NCI-H2196 (cell line): ENCODE data around the gene PIK3R2.

Experiments used
- DNase-seq: peaks from one replicate; lab custom pipeline; 2025; ENCODE audit not compliant: unreplicated experiment; lab: John Stamatoyannopoulos, UW

PIK3R2 gene

DNA sequence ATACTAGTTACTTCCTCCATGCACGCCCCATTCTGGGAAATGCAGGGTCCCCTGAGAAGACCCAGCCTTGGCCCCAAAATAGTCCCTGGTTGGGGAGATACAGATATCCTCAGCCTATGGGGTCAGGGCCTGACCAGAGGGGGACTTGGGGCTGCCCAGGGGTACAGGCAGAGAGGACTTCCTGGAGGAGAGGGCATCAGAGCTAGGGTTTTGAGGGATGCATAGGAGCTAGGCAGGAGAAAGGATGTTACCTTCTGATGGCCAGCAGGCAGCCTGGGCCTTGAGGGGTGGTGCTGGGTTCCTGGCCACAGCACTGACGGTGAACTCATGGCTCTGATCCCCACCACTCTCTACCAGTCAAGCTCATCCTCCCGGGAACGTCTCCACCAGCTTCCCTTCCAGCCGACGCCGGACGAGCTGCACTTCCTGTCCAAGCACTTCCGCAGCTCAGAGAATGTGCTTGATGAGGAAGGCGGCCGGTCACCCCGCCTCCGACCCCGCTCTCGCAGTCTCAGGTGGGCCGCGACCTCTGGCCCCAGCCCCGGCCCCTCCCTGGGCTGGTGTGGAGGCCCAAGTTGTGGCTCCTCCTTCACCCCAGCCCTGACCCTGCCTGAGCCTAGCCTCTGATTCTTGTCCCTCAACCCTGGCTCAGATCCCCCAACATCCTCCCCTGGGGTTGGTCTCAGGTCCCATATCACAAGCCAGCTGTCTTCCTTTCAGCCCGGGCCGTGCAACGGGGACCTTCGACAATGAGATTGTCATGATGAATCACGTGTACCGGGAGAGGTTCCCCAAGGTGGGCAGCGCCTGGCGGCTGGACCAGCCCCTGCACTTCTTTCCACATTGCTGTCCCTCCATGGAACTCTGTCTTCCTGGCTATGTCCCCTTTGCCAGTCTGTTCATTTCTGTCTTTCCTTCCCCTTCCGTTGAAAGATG, 29.8 kb upstream of the PIK3R2 start:
- DNase-seq = no peak

DNA sequence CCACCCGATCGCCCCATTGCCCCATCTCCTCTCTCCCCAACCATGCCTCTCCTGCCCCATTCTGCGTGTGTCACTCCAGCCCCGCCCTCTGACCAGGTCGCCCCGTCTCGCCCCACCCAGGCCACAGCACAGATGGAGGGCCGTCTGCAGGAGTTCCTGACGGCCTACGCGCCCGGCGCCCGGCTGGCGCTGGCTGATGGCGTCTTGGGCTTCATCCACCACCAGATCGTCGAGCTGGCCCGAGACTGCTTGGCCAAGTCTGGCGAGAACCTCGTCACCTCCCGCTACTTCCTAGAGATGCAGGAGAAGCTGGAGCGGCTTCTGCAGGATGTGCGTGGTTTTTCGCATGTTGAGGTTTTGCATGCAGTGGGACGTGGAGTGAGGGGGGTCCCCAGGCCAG, 29.1 kb upstream of the PIK3R2 start:
- no peak for DNase-seq

DNA sequence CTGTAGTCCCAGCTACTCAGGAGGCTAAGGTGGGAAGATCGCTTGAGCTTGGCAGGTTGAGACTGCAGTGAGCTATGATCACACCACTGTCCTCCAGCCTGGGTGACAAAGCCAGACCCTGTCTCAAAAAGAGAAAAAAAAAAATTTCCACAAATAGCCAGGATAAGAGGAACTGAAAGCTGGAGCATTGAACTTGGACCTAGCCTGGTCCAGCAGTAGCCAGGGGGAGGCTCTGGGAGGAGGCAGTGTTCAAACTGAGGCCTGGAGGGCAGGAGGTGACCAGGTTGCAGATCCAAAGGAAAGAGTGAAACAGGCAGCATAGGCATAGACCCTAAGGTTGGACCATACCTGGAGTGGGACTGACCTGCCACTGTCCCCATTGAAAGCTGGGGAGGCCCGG, 26.9 kb upstream of the PIK3R2 start:
- no peak for DNase-seq

DNA sequence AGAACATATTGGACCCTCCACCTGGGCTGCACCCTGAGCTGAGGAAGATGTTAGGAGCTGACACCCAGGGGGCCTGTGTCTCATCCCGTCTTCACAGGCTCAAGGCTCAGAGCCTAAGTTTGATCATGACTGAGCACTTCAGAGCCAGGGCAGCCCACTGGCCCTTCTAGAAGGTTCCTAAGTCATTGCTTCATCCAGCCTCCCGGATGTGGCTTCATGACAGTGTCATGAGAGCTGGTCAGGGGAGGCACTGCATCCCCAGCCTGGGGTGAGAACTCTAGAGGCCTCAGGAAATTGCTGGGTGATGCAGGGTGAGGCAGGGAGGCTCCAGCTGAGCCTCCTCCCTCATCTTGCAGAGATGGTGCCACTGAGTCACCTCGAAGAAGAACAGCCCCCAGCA, 24.9 kb upstream of the PIK3R2 start:
- DNase-seq = no peak

DNA sequence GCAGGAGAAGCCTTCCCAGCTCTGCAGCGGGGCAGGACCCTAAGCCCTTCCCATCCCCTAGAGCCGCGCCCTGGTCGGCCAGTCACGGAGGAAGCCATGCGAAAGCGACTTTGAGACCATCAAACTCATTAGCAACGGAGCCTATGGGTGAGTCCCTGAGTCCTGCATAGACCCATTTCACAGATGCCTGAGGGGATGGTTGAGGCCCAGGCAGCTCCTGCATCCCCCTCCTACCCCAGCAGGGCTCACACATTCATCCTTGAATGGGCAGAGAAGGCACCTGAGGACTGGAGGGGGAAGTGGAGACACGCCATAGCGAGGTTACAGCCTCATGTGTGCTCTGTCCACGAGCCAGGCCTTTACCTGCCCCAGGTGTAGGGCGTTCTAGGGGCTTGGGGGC, 24.2 kb upstream of the PIK3R2 start:
- no peak for DNase-seq

DNA sequence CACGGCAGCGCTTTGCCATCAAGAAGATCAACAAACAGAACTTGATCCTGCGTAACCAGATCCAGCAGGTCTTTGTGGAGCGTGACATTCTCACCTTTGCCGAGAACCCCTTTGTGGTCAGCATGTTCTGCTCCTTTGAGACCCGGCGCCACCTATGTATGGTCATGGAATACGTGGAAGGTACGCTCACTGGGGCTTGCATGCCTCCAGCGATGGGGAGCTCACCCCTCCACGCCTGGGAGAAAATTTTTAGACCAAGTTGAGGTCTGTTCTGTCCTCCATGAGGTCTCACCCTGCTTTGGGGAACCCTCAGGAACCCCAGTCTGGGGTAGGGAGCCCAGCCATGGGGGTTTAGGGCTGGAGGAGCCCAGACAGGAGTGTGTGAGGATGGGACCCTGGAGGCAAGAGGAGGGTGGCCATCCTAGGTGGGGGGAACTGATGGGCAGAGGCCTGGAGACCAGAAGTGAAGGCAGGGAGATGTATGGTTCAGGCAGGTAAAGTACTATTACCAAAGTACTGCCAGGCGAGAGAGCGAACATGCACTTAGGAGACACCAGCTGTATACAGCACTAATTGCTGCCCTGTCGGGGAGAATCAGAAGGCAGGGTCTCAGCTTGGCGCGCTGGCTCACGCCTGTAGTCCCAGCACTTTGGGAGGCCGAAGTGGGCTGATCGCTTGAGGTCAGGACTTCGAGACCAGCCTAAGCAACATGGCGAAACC, 22.3 kb upstream of the PIK3R2 start:
- no peak for DNase-seq

DNA sequence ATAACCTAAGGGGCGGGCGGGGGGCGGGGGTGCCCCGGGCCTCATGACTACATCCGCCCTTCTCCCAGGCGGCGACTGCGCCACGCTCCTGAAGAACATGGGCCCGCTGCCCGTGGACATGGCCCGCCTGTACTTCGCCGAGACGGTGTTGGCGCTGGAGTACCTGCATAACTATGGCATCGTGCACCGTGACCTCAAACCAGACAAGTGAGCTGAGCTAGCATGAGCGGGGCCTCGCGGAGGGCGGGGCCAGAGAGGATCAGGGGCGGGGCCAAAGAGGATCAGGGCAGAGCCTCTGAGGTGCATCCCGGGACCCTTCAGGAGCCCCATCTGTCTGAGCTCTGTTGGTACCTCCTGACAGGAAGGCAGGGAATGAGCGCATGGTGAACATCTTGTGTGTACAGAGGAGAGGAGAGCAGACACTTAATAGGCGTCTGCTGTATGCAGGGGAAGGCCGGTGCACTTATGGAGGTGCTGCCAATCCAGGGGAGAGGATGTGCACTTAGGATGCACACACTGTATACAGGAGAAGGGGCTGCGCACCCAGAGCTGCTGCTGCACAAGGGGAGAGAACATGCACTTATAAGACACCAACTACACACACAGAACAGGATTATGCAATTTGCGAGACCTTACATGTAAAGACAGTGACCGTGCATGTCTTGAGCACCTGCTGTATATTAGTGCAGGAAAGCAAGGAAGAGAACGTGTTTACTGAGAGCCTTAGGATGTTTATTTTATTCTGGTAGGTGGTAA, 20.9 kb upstream of the PIK3R2 start:
- DNase-seq = no peak

DNA sequence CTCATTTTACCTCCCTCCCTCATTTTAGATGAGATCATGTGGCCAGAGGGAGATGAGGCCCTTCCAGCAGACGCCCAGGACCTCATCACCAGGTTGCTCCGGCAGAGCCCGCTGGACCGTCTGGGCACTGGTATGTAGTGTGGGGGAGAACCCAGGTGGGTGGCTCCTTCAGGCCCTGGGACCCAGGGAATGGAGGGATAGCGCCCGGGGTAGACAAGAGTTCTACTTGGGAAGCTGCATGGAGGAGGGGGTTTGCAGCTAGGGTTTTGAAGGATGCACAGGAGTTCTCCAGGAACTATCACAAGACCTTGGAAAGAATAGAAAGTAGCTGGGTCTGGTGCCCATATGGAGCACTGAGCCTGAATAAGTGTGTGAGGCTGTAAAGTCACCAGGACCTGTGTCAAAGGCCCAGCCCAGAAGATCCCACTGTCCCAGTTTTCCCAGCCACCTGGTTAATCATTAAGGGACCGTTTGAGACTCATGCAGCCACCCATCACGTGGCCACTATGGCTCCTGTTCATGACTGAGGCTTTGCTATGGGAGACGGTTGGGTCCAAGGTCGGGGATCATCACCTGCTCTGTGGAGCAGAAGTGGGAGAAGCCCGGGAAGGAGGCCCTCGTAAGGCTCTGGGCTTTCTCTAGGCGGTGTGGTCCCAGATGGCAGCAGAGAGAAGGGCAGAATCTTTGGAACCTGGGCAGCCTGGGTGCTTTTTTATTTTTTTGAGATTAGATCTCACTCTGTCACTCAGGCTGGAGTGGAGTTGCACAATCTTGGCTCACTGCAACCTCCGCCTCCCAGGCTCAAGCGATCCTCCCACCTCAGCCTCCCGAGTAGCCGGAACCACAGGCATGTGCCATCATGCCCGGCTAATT, 17.0 kb upstream of the PIK3R2 start:
- no peak for DNase-seq

DNA sequence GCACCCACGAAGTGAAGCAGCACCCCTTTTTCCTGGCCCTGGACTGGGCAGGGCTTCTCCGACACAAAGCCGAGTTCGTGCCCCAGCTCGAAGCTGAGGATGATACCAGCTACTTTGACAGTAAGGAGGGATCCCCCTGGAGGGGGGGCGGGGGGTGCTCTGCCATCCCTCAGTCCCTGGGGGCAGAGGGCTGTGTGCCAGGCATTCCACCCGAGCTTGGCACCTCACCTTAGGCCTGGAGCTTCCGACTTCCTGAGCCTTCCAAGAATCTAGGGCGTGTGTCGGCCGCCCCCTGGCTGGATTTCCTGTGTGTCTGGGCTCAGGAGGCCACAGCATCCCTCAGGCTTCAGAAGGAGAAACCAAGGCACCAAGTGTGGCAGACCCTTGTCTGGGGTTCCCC, 15.7 kb upstream of the PIK3R2 start:
- no peak for DNase-seq

DNA sequence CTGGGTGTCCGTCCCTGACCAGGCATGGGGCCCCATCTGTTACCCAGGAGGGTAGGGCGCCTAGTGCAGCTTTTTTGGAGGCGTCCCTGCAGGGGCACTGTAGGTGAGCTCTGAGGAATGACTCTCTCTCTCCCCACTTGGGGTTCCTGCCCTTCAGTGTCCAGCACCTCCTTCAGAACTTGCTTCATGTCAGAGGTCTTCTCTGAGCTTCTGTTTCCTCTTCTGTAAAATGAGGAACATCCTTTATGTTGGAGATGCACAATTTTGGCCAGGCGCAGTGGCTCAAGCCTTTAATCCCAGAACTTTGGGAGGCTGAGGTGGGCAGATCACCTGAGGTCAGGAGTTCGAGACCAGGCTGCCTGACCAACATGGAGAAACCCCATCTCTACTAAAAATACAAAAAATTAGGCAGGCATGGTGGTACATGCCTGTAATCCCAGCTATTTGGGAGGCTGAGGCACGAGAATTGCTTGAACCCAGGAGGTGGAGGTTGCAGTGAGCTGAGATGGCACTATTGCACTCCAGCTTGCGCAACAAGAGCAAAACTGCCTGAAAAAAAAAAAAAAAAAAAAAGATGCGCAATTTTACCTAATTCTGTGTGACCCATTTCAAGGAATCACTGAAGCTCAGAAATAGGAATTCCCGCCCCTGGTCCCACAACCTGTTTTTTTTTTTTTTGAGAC, 15.2 kb upstream of the PIK3R2 start:
- no peak for DNase-seq

DNA sequence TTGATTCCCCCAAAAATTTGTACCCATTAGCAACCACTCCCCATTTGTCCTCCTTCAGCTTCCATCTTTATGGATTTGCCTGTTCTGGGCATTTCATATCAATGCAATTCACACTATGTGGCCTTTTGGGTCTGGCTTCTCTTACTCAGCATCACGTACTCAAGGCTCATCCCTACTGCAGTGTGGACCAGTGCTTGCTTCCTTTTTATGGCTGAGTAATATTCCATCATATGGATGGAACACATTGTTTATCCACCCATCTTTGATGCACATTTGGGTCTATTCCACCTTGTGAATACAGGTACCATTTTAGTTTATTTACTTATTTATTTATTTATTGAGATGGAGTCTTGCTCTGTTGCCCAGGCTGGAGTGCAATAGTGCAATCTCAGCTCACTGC, 12.5 kb upstream of the PIK3R2 start:
- no peak for DNase-seq

DNA sequence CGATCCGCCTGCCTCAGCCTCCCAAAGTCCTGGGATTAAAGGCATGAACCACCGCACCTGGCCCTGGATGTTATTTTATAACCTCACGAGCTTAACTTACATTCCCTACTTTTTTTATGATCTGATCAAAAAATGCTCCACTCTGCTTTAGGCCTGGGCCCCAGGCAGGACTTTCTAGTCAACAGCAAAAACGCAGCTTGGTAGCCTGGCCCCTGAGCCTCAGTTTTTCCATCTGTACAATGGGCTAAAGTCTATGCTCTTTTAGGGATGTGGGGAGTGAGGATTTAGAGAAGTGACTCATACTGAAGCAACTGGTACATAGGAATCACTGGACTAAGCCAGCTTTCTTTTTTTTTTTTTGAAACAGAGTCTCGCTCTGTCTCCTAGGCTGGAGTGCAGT, 11.9 kb upstream of the PIK3R2 start:
- no peak for DNase-seq

DNA sequence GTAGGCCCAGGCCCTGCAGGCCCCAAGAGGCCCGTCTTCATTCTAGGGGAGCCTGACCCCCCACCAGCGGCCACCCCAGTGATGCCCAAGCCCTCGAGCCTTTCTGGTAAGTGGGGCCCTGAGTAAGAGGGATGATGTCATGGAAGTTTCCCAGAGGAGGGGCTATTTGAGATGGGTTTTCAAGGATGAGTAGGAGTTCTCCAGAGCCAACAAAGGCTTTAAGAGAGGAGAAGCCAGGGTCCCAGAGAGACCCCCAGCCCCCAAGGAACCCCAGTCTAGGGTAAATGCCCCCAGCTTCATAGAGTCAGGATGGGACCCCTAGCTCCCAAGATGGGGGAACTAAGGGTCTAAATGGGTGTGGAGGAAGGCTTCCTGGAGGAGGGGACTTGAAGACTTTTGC, 9.1 kb upstream of the PIK3R2 start:
- DNase-seq = no peak

DNA sequence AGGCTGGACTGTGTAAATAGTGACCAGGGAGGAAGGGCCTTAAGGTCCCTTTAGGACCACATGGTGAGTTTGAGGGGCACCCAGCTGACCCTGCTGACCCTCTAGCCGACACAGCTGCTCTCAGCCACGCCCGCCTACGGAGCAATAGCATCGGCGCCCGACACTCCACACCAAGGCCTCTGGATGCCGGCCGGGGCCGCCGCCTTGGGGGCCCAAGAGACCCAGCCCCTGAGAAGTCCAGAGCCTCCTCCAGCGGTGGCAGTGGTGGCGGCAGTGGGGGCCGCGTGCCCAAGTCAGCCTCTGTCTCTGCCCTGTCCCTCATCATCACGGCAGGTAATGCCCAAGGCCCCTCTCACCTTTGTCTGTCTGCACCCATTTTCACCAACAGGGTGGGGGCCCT, 8.6 kb upstream of the PIK3R2 start:
- DNase-seq = no peak

DNA sequence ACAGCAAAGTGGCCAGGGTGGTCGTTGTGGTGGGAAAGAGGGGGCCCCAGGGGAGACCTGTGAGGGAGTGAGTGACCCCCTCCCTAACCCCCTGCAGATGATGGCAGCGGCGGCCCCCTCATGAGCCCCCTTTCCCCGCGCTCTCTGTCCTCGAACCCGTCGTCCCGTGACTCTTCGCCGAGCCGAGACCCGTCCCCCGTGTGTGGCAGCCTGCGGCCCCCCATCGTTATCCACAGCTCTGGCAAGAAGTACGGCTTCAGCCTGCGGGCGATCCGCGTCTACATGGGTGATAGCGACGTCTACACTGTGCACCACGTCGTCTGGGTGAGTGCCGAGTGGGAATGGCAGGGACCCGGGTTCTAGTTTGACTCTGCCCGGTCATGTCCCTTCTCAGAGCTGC, 8.1 kb upstream of the PIK3R2 start:
- DNase-seq = no peak

DNA sequence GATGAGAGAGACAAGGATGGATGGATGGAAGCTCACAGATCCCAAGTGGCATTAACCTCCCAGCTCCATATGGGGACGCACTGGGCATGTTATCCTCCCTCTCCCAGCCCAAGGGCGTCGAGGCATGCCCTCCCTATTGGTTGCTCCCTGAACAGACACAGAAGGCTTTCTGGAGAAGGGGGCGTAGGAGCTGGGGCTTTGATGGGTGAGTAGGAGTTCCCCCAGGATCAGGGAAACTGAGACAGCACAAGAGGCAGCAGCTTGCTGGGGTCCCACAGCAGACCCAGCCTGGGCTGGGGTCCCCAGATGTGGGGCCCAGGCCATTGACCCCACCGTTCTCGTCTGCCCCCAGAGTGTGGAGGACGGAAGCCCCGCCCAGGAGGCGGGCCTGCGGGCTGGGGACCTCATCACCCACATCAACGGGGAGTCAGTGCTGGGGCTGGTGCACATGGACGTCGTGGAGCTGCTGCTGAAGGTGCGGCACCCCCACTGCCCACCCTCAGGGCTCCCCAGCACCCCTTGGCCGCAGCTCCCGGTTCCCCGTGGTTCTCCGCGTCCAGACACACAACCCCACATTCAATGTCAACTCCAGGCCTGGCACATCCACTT, 7.5 kb upstream of the PIK3R2 start:
- DNase-seq = no peak

DNA sequence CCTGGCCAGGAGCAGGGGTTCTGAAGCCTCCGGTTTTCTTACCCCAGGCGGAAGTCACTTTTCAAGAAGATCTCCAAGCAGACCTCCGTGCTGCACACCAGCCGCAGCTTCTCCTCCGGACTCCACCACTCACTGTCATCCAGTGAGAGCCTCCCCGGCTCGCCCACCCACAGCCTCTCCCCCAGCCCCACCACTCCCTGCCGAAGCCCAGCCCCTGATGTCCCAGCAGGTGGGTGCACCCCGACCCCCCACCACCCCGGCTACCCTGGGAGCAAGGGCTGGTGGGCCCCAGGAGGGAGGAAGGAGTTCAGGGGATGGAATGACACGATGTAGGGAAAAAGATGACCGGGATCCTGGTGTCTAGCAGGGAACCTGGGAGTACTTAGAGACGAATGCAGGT, 5.6 kb upstream of the PIK3R2 start:
- DNase-seq = no peak

DNA sequence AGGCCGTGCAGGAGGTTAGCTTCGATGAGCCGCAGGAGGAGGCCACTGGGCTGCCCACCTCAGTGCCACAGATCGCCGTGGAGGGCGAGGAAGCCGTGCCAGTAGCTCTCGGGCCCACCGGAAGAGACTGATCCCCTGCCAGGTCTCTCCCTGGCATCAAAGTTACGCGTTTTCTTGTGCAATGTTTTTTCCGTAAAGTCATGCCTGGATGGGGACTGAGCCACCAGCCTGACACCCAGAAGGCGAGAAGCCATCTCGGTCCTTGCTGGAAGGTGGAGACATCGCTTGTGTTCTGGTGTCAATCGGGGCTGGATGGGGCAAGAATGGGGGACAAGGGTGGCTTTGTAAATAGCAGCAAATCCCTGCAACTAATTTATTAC, 3.4 kb upstream of the PIK3R2 start:
- no peak for DNase-seq

DNA sequence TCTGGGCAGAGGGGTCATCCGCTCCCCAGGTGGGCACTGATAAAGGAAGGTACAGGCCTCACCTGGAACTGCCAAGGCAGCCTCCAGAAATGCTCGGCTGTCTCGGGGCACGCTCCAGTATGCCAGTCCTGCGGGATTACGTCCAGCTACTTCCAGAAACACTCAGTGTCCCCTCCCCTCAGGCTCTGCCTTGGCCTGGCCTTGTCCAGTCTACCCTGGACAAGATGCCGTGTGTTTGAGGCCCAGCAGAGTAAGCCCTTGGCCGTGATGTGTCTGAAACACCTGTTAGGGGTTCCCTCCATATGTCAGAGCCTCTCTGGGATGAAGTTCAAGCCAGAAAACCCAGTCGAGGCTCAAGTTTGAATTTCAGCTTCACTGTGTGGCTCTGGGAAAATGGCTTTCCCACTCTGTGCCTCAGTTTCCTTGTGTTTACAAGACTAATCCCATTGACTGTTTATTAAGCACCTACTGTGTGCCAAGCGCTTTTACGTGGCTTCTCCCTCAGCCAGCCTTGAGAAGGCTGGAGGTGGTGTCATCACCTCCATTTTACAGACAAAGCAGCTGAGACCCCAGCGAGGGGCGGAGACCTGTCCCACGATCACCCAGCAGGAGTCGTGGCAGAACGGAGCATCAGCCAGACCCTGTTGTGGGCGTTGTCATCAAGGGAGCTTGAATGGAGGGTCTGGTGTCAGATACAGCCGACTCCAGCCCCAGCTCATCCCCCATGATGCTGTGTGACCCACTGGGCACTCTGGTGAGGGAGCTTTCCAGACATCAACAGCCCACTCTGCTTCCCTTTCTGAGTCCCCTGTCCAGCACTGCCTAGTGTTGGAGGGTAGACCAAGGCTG, 2.0 kb upstream of the PIK3R2 start:
- no peak for DNase-seq
